ENCODE results near the gene HOXA13. TPM values are rescaled to one million over a fixed set of nuclear protein-coding genes. Genes with fewer than 3 reads are reported as not detected.

HOXA13 gene
- total RNA-seq, 3 donors from 2014 or later: 28.0 to 54.3 (median 42.2) TPM

DNA sequence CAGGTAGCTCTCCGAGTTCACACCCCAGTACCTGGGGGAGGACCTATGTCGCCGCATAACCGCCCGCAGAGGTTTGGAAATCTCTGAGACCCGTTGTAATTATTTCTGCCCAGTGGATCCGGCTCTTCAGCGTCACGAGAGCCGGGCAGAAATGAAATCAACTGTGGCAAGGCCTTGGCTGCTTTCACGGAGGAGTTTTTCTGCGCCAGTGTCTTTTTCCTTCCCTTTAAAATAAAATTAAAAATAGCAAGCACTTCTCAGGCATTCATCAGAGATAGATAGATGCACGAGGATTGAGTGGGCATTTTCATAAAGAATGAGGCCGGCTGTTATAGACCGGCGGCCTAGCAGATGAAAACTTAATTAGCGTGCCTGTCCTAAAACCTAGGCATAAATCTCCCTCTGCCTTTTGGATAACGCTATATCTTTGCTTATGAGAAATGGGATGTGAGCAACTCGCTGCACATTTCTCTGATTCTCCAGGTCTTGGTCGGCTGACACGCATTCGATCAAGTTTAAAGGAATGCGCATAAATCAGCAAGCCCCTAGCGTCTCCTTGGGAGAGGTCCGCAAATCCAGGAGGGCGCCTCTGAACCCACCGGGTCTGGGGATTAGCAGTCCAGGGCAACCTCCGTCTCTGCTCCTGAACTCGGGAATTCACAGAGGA, 6.4 kb downstream of the HOXA13 start:
- intact Hi-C loops (cut with DNase I, micrococcal nuclease): loop anchor here in 1 of 2 donors (10.0 kb wide), 2 partner anchors 731 to 831 kb away; no protein-coding TSS in a partner anchor

GRCh38 chr7:27192546-27193334, 7.2 kb downstream of the HOXA13 start:
- peaks cover 40% of the 10 kb centered on the region for H3K4me1 ChIP-seq (ENCODE audit: low read depth)

More for the DNA sequence above, 6.4 kb downstream of the HOXA13 start:
- no peak for TF ChIP-seq CTCF (IDR thresholded peaks at IDR 0.05)
- H3K36me3 ChIP-seq (ENCODE audit: low read depth): no peaks in the 10 kb centered on the region
- no peak for ATAC-seq
- no peaks in the 10 kb centered on the region for H3K9me3 ChIP-seq
- peak in 2 of 3 donors; percentile 38 to 49 for DNase-seq
- H3K4me3 ChIP-seq: peak overlapping the region; percentile 2
- peaks cover 40% of the 10 kb centered on the region for H3K4me1 ChIP-seq (ENCODE audit: low read depth)

GRCh38 chr7:27191833-27192545, 7.9 kb downstream of the HOXA13 start:
- Histone ChIP-seq H3K4me3 (peak overlapping the region; percentile 17), H3K4me1 (ENCODE audit: low read depth) (peaks cover 40% of the 10 kb centered on the region), H3K36me3 (ENCODE audit: low read depth) (no peaks in the 10 kb centered on the region), H3K9me3 (no peaks in the 10 kb centered on the region)
- peak; percentile 71 to 79 (median 78) for DNase-seq
- no peak for TF ChIP-seq CTCF (IDR thresholded peaks at IDR 0.05)
- intact Hi-C loops (cut with DNase I, micrococcal nuclease): loop anchor here in 1 of 2 donors (10.0 kb wide), 2 partner anchors 733 to 833 kb away; no protein-coding TSS in a partner anchor
- ATAC-seq: peak; percentile 37

More at GRCh38 chr7:27192546-27193334, 7.2 kb downstream of the HOXA13 start:
- Histone ChIP-seq H3K36me3 (ENCODE audit: low read depth) (no peaks in the 10 kb centered on the region), H3K9me3 (no peaks in the 10 kb centered on the region), H3K4me3 (peak overlapping the region; percentile 17)
- ATAC-seq (peak; percentile 6), DNase-seq (peak in 2 of 3 donors; percentile 55 to 71)
- TF ChIP-seq CTCF (IDR thresholded peaks at IDR 0.05): no peak
- intact Hi-C loops (cut with DNase I, micrococcal nuclease): loop anchor here in 1 of 2 donors (10.0 kb wide), 2 partner anchors 732 to 832 kb away; no protein-coding TSS in a partner anchor

- Histone ChIP-seq H3K4me3 (no peak overlapping the region), H3K9me3 (no peaks in the 10 kb centered on the region), H3K4me1 (ENCODE audit: low read depth) (peaks cover 40% of the 10 kb centered on the region), H3K36me3 (ENCODE audit: low read depth) (no peaks in the 10 kb centered on the region)
- DNase-seq (peak; percentile 33 to 54 (median 39)), ATAC-seq (no peak)
- intact Hi-C loops (cut with DNase I, micrococcal nuclease): loop anchor here in 1 of 2 donors (10.0 kb wide), 2 partner anchors 734 to 834 kb away; no protein-coding TSS in a partner anchor
- TF ChIP-seq CTCF (IDR thresholded peaks at IDR 0.05): no peak
These were observed 8.6 kb downstream of the HOXA13 start for GRCh38 chr7:27191161-27191731.

All from mucosa of descending colon (tissue), 3 donors.